AG09309 (cell line): ENCODE results near the gene DPY19L3.

Experiments
- DNase-seq: peaks from one replicate; pipeline ENCODE4 v3.0.0-alpha.2; 2010; ENCODE audit warnings: low read depth
- H3K4me3 ChIP-seq: 2 replicates; pipeline ENCODE4 v1.5.1; 2011; ENCODE audit warnings: mild to moderate bottlenecking, low read depth, low read length, moderate library complexity; ENCODE audit not compliant: control insufficient read depth
- TF ChIP-seq, protein P1 (sequence below): IDR thresholded peaks from 2 replicates; pipeline ENCODE4 v1.5.1; 2011; ENCODE audit warnings: mild to moderate bottlenecking, low read depth, low read length, inconsistent platforms; ENCODE audit not compliant: insufficient read depth, control insufficient read depth; ENCODE audit errors: missing control alignments

The DPY19L3 gene

DNA sequence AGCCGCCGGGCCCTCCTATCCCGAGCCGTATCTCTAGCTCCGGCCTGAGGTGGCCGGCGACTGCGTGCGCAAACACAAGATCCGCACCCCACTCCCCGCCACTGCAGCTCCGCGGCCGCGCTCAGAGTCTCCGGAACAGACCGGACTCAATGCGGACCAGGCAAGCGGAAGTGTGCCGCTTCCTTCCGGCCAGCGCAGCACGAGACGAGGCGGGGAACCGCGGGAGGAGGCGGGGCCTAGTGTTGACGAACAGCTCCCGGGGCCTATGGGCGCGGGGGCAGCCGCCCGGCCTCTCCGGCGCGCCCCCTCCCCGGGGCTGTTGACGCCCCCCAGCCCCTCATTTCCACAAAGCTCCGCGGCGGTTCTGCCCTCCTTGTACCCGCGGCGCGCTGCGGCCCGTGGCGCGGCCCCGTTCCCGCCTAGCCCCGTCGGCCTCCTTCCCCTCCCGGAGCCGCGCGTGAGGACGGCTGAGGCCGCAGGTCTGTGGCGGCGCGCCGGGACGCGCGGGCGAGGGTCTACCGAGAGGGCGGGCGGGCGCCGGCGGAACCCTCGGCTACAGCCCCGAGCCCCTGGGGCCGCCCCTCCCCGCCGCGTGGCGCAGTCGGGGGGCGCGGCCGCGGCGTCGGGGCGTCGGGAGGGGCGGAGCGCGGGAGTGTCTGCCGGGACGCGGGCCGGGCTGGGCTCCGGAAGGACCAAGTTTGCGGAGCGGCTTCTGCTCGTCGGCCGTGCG lies at the start of gene DPY19L3:
DPY19L3 (plus strand) TSS at position 340 of the 730 bp plus-strand sequence. CDS start 2,484 bp downstream, outside the sequence.
- peak within 1 kb of the TSS; percentile 78 for H3K4me3 ChIP-seq
- TF ChIP-seq, protein P1, sequence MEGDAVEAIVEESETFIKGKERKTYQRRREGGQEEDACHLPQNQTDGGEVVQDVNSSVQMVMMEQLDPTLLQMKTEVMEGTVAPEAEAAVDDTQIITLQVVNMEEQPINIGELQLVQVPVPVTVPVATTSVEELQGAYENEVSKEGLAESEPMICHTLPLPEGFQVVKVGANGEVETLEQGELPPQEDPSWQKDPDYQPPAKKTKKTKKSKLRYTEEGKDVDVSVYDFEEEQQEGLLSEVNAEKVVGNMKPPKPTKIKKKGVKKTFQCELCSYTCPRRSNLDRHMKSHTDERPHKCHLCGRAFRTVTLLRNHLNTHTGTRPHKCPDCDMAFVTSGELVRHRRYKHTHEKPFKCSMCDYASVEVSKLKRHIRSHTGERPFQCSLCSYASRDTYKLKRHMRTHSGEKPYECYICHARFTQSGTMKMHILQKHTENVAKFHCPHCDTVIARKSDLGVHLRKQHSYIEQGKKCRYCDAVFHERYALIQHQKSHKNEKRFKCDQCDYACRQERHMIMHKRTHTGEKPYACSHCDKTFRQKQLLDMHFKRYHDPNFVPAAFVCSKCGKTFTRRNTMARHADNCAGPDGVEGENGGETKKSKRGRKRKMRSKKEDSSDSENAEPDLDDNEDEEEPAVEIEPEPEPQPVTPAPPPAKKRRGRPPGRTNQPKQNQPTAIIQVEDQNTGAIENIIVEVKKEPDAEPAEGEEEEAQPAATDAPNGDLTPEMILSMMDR = no peak
- DNase-seq = peak; percentile 66

DNA sequence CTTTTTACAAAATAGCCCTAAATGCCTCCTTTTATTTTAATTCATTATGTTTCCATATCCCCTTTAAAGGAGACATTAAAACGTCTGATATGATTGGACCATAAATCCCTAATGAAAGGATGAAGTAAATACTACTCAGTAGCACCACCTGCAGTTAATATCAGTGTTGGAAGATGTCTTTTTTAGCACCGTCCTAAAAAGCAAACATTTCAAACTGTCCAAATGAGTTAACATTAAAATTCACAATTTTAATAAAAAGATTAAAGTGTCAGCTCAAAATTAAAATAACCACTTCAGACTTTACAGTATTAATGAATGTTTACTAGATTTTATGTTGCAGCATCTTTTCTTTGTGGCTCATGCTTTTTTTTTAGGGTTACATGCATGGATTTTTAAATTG lies 47.9 kb upstream of the DPY19L3 start:
- DNase-seq = no peak
- TF ChIP-seq, protein P1 = peak; percentile 8
- H3K4me3 ChIP-seq = no peak overlapping the region

DNA sequence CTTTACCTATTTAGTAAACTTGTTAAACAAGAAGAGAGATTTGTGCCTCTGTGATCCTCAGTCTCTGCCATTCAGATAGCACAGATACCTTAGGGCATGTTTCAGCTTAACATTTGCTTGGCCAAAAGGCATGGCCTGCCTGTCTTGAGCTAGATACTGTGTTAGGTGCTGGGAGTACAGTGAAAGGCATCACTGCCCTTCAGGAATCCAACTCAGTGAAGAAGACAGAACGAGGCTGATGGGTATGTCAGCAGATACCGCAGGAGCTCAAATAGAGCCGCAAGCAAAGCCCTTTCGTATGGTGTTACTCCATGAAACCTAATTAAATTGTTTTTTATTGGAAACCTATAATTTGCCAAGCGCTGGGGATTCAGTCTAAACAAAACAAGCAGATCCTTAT lies 47.2 kb upstream of the DPY19L3 start:
- H3K4me3 ChIP-seq = no peak overlapping the region
- TF ChIP-seq, protein P1 = no peak
- DNase-seq = no peak

DNA sequence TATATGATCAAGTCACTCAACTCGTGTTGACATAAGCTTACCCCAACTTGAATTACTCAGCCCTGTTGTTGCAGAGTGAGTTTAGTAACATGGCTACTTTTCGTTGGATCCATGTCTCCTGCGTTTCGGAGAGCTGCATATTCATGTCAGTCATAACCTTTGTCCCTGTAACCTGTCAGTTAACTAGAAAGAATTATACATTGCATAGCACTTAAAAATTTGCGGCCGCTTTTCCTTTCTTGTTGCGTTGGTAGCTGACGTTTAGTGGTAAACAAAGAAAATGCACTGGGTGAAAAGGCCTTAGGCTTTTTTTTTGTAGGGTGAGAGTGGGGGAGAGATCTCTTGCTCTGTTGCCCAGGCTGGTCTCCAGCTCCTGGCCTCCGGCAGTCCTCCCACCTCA lies 46.0 kb upstream of the DPY19L3 start:
- no peak for DNase-seq
- no peak overlapping the region for H3K4me3 ChIP-seq
- TF ChIP-seq, protein P1 = no peak

DNA sequence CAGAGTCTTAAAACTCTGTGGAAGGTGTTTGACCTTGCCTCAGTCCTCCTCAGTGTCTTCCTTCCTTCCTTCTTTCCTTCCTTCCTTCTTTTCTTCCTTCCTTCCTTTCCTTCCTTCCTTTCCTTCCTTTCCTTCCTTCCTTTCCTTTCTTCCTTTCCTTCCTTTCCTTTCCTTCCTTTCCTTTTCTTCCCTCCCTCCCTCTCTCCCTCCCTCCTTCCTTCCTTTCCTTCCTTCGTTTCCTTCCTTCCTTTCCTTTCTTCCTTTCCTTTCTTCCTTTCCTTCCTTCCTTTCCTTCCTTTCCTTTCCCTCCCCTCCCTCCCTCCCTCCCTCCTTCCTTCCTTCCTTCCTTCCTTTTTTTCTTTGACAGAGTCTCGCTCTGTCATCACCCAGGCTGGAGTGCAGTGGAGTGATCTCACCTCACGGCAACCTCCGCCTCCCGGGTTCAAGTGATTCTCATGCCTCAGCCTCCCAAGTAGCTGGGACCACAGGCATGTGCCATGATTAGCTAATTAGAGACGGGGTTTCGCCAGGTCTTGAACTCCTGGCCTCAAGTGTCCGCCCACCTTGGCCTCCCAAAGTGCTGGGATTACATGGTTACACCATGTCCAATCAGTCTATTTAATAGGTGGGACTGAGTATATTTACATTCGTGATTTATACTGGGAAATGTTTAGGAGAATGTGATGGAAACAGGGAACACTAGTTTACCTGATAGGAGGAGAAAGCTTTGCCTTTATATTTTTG lies 43.8 kb upstream of the DPY19L3 start:
- TF ChIP-seq, protein P1 = no peak
- no peak overlapping the region for H3K4me3 ChIP-seq
- DNase-seq = no peak

DNA sequence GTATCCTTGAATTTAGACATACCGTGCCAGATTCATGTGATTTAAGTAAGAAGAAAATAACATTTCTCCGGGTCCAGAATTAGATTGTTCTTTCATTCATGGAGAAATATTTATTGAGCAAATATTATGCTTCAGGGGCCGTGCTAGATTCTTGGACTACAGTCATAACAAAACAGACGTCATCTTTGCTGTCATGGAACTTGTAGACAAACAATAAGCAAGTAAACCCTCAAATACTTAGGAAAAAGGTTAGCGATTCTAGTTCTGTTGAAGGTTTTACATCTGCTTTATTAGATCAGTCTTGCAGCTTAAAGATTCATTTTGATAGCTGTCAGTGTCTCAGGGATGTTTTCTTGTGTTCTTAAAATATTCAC lies 43.3 kb upstream of the DPY19L3 start:
- H3K4me3 ChIP-seq = no peak overlapping the region
- TF ChIP-seq, protein P1 = no peak
- DNase-seq = no peak
